Measurements from ENCODE around the gene ALDH9A1.

Gene ALDH9A1

GRCh38 chr1:165635823-165636222 is 62.5 kb downstream of the ALDH9A1 start:
- CTCF ChIA-PET: no interaction called here
- TF ChIP-seq LEF1 (IDR thresholded peaks at IDR 0.05; ENCODE audit: borderline replicate concordance) (no peak), ELF4 (IDR thresholded peaks at IDR 0.05) (no peak), L3MBTL2 (conservative IDR thresholded peaks at IDR 0.05) (no peak), HDGF (IDR thresholded peaks at IDR 0.05; ENCODE audit: borderline replicate concordance) (no peak), ZNF384 (IDR thresholded peaks at IDR 0.05) (no peak), FOXM1 (IDR thresholded peaks at IDR 0.05; ENCODE audit: borderline replicate concordance) (no peak), BHLHE40 (IDR thresholded peaks at IDR 0.05; ENCODE audit: borderline replicate concordance) (no peak), ARNT (IDR thresholded peaks at IDR 0.05) (no peak), FOXA1 (IDR thresholded peaks at IDR 0.05) (no peak), SUZ12 (IDR thresholded peaks at IDR 0.05) (no peak)
- no peak for DNase-seq (ENCODE audit: extremely low spot score)
- POLR2A ChIA-PET: no interaction called here

- ChIA-PET POLR2A (no interaction called here), CTCF (no interaction called here)
- TF ChIP-seq TARDBP (IDR thresholded peaks at IDR 0.05) (no peak), ZNF384 (IDR thresholded peaks at IDR 0.05) (no peak), LEF1 (IDR thresholded peaks at IDR 0.05; ENCODE audit: borderline replicate concordance) (no peak), CTBP1 (IDR thresholded peaks at IDR 0.05; ENCODE audit: borderline replicate concordance) (no peak), SUZ12 (IDR thresholded peaks at IDR 0.05) (no peak), HDGF (IDR thresholded peaks at IDR 0.05; ENCODE audit: borderline replicate concordance) (no peak)
- no peak for DNase-seq (ENCODE audit: extremely low spot score)
Measured at GRCh38 chr1:165635329-165635728, 63.0 kb downstream of the ALDH9A1 start.

GRCh38 chr1:165634154-165634921 is 64.0 kb downstream of the ALDH9A1 start:
- DNase-seq (ENCODE audit: extremely low spot score): no peak
- TF ChIP-seq FOXK2 (IDR thresholded peaks at IDR 0.05): no peak
- TF ChIP-seq NFRKB (IDR thresholded peaks at IDR 0.05): no peak
- no peak for TF ChIP-seq CTBP1 (IDR thresholded peaks at IDR 0.05; ENCODE audit: borderline replicate concordance)
- POLR2A ChIA-PET: no interaction called here
- CTCF ChIA-PET: no interaction called here

GRCh38 chr1:165633614-165634013 is 64.7 kb downstream of the ALDH9A1 start:
- ChIA-PET CTCF (no interaction called here), POLR2A (no interaction called here)
- TF ChIP-seq ZNF384 (IDR thresholded peaks at IDR 0.05): no peak
- TF ChIP-seq ELF4 (IDR thresholded peaks at IDR 0.05): no peak
- no peak for TF ChIP-seq HDGF (IDR thresholded peaks at IDR 0.05; ENCODE audit: borderline replicate concordance)
- TF ChIP-seq SUZ12 (IDR thresholded peaks at IDR 0.05): no peak
- no peak for TF ChIP-seq FOXM1 (IDR thresholded peaks at IDR 0.05; ENCODE audit: borderline replicate concordance)
- no peak for TF ChIP-seq NFRKB (IDR thresholded peaks at IDR 0.05)
- TF ChIP-seq PKNOX1 (IDR thresholded peaks at IDR 0.05): no peak
- no peak for TF ChIP-seq CTBP1 (IDR thresholded peaks at IDR 0.05; ENCODE audit: borderline replicate concordance)
- no peak for TF ChIP-seq BHLHE40 (IDR thresholded peaks at IDR 0.05; ENCODE audit: borderline replicate concordance)
- TF ChIP-seq ARNT (IDR thresholded peaks at IDR 0.05): no peak
- TF ChIP-seq FOXK2 (IDR thresholded peaks at IDR 0.05): no peak
- no peak for TF ChIP-seq SP1 (IDR thresholded peaks at IDR 0.05)
- no peak for TF ChIP-seq LEF1 (IDR thresholded peaks at IDR 0.05; ENCODE audit: borderline replicate concordance)
- no peak for DNase-seq (ENCODE audit: extremely low spot score)

- DNase-seq (ENCODE audit: extremely low spot score): no peak
- CTCF ChIA-PET: no interaction called here
- TF ChIP-seq ZNF384 (IDR thresholded peaks at IDR 0.05): no peak
- TF ChIP-seq LEF1 (IDR thresholded peaks at IDR 0.05; ENCODE audit: borderline replicate concordance): no peak
- no peak for TF ChIP-seq L3MBTL2 (conservative IDR thresholded peaks at IDR 0.05)
- TF ChIP-seq CTBP1 (IDR thresholded peaks at IDR 0.05; ENCODE audit: borderline replicate concordance): no peak
- TF ChIP-seq FOXM1 (IDR thresholded peaks at IDR 0.05; ENCODE audit: borderline replicate concordance): no peak
- TF ChIP-seq NFRKB (IDR thresholded peaks at IDR 0.05): no peak
- TF ChIP-seq TARDBP (IDR thresholded peaks at IDR 0.05): no peak
- no peak for TF ChIP-seq BHLHE40 (IDR thresholded peaks at IDR 0.05; ENCODE audit: borderline replicate concordance)
- POLR2A ChIA-PET: interaction anchor here (1.1 to 1.2 kb wide), 2 partner anchors 35 to 66 kb away, joined by 3 to 4 read pairs; partner anchors contain the start of gene ALDH9A1
Measured at GRCh38 chr1:165632491-165632890, 65.9 kb downstream of the ALDH9A1 start.

GRCh38 chr1:165632152-165632469 is 66.3 kb downstream of the ALDH9A1 start:
- POLR2A ChIA-PET: interaction anchor here (1.1 to 1.2 kb wide), 2 partner anchors 34 to 66 kb away, joined by 3 to 4 read pairs; partner anchors contain the start of gene ALDH9A1
- no peak for DNase-seq (ENCODE audit: extremely low spot score)
- TF ChIP-seq PKNOX1 (IDR thresholded peaks at IDR 0.05): no peak
- no peak for TF ChIP-seq HDGF (IDR thresholded peaks at IDR 0.05; ENCODE audit: borderline replicate concordance)
- no peak for TF ChIP-seq BHLHE40 (IDR thresholded peaks at IDR 0.05; ENCODE audit: borderline replicate concordance)
- no peak for TF ChIP-seq FOXM1 (IDR thresholded peaks at IDR 0.05; ENCODE audit: borderline replicate concordance)
- TF ChIP-seq FOXK2 (IDR thresholded peaks at IDR 0.05): no peak
- TF ChIP-seq NFRKB (IDR thresholded peaks at IDR 0.05): no peak
- no peak for TF ChIP-seq FOXA1 (IDR thresholded peaks at IDR 0.05)
- no peak for TF ChIP-seq ARNT (IDR thresholded peaks at IDR 0.05)
- TF ChIP-seq TARDBP (IDR thresholded peaks at IDR 0.05): no peak
- no peak for TF ChIP-seq L3MBTL2 (conservative IDR thresholded peaks at IDR 0.05)
- TF ChIP-seq LEF1 (IDR thresholded peaks at IDR 0.05; ENCODE audit: borderline replicate concordance): no peak
- TF ChIP-seq CTBP1 (IDR thresholded peaks at IDR 0.05; ENCODE audit: borderline replicate concordance): no peak
- TF ChIP-seq ELF4 (IDR thresholded peaks at IDR 0.05): no peak
- no peak for TF ChIP-seq ZNF384 (IDR thresholded peaks at IDR 0.05)
- no peak for TF ChIP-seq SUZ12 (IDR thresholded peaks at IDR 0.05)
- no peak for TF ChIP-seq SP1 (IDR thresholded peaks at IDR 0.05)
- CTCF ChIA-PET: no interaction called here

Measured in HEK293T (cell line).